ENCODE measurements around the gene SPECC1L.

DNA sequence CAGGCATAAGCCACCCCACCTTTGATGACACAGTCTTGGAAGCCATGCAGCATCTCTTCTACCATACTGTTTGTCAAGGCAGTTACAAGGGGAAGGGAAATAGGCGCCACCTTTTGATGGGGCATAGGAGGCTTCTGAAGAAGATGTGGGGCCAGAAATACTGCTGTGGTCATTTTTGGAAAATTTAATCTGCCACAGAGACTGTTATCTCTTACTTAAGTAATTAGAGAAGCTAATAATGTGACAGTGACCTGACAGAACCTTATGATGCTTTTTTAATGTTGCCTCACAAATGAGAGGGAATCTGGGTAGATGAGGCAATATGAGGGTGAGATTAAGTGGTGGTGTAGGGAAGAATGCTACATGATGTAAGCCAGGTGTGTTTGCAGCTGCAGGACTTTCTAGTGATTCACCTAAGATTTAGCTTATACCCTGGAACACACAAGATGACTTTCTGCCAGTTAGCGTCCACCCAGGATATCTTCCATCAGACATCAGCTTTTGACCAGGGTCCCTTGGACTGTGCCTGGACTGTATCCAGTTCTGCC is 122.5 kb downstream of the SPECC1L start:
- TF ChIP-seq CTCF (IDR thresholded peaks at IDR 0.05), result no peak
- no peak for TF ChIP-seq POLR2A (IDR thresholded peaks at IDR 0.05; ENCODE audit: low read depth)
